ENCODE results near the gene UNC45A. TPM values are rescaled to one million over a fixed set of nuclear protein-coding genes. Genes with fewer than 3 reads are reported as not detected.

Gene UNC45A
- polyA plus RNA-seq, 1 experiment, result 63.3 TPM

- TF ChIP-seq, protein P1, sequence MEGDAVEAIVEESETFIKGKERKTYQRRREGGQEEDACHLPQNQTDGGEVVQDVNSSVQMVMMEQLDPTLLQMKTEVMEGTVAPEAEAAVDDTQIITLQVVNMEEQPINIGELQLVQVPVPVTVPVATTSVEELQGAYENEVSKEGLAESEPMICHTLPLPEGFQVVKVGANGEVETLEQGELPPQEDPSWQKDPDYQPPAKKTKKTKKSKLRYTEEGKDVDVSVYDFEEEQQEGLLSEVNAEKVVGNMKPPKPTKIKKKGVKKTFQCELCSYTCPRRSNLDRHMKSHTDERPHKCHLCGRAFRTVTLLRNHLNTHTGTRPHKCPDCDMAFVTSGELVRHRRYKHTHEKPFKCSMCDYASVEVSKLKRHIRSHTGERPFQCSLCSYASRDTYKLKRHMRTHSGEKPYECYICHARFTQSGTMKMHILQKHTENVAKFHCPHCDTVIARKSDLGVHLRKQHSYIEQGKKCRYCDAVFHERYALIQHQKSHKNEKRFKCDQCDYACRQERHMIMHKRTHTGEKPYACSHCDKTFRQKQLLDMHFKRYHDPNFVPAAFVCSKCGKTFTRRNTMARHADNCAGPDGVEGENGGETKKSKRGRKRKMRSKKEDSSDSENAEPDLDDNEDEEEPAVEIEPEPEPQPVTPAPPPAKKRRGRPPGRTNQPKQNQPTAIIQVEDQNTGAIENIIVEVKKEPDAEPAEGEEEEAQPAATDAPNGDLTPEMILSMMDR (IDR thresholded peaks at IDR 0.05; ENCODE audit: low read depth, low read length), result no peak
- no peaks in the 10 kb centered on the region for H3K9me3 ChIP-seq (ENCODE audit: control insufficient read depth, insufficient read depth, low read length)
- ChIA-PET POLR2A (no interaction called here), CTCF (no interaction called here)
- H3K27me3 ChIP-seq (ENCODE audit: control insufficient read depth, insufficient read depth, low read length), result no peaks in the 10 kb centered on the region
- H3K4me3 ChIP-seq (ENCODE audit: low read depth, low read length), result no peak overlapping the region
- DNase-seq (ENCODE audit: low read depth, low spot score), result no peak
- H3K27ac ChIP-seq (ENCODE audit: low read depth, low read length), result no peak overlapping the region
These were observed 39.1 kb downstream of the UNC45A start for GRCh38 chr15:90974216-90974615.

DNA sequence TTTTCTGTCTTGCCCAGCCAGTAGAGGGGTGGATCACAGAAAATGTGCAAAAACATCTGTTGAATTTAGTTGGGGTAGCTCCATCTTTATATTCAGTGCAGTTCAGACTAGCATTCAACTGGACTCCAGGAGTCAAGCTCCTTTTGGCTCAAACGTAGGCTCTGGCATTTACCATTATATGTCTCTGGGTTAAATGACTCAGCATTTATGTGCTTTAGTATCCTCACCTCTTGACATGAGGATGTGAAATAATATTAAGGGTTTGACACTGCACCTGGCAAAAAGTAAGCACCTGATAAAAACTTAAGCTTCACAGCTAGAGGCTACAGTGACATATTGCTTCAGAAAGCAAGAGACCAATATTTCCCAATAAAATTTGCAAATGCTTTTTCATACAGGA lies 44.5 kb downstream of the UNC45A start:
- TF ChIP-seq, protein P1 (IDR thresholded peaks at IDR 0.05; ENCODE audit: low read depth, low read length), result no peak
- CTCF ChIA-PET, result interaction anchor here (0.8 to 4.2 kb wide), 7 partner anchors 23 to 76 kb away, joined by 3 to 50 read pairs (median 6); partner anchors contain the start of genes HDDC3, RCCD1 and UNC45A
- POLR2A ChIA-PET, result interaction anchor here (0.5 kb wide), 1 partner anchor 13 kb away, joined by 3 read pairs; no protein-coding TSS in a partner anchor
- Histone ChIP-seq H3K9me3 (ENCODE audit: control insufficient read depth, insufficient read depth, low read length) (no peaks in the 10 kb centered on the region), H3K27ac (ENCODE audit: low read depth, low read length) (no peak overlapping the region), H3K27me3 (ENCODE audit: control insufficient read depth, insufficient read depth, low read length) (no peaks in the 10 kb centered on the region), H3K4me3 (ENCODE audit: low read depth, low read length) (no peak overlapping the region)
- no peak for DNase-seq (ENCODE audit: low read depth, low spot score)

DNA sequence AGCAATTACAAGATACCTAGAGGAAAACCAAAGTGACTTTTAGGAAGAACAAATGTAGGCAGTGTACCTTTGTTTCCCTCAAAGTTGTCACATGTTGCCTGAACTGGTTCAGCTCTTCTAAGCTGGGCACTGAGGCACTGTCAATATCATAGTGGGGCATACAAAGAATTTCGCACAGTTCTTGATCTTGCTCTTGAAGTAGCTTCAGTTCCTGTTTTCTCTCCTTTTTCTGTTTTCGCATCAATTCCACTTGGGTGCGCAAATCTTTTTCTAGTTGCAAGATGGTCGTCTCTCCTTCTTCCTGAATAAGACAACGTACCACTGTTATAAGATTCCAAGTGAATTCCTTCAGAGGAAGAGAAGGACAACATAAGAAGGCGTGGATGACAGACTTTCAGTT lies 46.6 kb downstream of the UNC45A start:
- H3K27me3 ChIP-seq (ENCODE audit: control insufficient read depth, insufficient read depth, low read length), result no peaks in the 10 kb centered on the region
- ChIA-PET POLR2A (interaction anchor here (1.0 kb wide), 1 partner anchor 8 kb away, joined by 3 read pairs; no protein-coding TSS in a partner anchor), CTCF (interaction anchor here (1.4 to 1.8 kb wide), 2 partner anchors 25 to 48 kb away, joined by 3 to 14 read pairs; no protein-coding TSS in a partner anchor)
- no peak overlapping the region for H3K4me3 ChIP-seq (ENCODE audit: low read depth, low read length)
- no peak for DNase-seq (ENCODE audit: low read depth, low spot score)
- TF ChIP-seq, protein P1 (IDR thresholded peaks at IDR 0.05; ENCODE audit: low read depth, low read length), result no peak
- no peak overlapping the region for H3K27ac ChIP-seq (ENCODE audit: low read depth, low read length)
- no peaks in the 10 kb centered on the region for H3K9me3 ChIP-seq (ENCODE audit: control insufficient read depth, insufficient read depth, low read length)

DNA sequence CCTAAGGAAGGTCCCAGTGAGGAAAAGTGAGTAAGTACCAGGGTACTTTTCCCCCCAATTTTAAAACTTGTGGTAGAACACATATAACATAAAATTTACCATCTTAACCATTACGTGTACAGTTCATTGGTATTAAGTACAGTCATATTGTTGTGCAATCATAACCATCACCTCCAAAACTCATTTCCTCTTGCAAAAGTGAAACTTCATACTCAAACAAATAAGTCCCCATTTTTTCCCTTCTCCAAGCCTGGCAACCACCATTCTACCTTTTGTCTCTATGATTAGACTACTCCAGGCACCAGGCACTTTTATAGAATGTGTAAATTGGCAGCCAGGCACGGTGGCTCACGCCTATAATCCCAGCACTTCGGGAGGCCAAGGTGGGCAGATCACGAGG lies 47.0 kb downstream of the UNC45A start:
- no peak for DNase-seq (ENCODE audit: low read depth, low spot score)

More for the DNA sequence above, 47.0 kb downstream of the UNC45A start:
- Histone ChIP-seq H3K27ac (ENCODE audit: low read depth, low read length) (no peak overlapping the region), H3K27me3 (ENCODE audit: control insufficient read depth, insufficient read depth, low read length) (no peaks in the 10 kb centered on the region), H3K9me3 (ENCODE audit: control insufficient read depth, insufficient read depth, low read length) (no peaks in the 10 kb centered on the region), H3K4me3 (ENCODE audit: low read depth, low read length) (no peak overlapping the region)
- POLR2A ChIA-PET, result no interaction called here
- TF ChIP-seq, protein P1 (IDR thresholded peaks at IDR 0.05; ENCODE audit: low read depth, low read length), result no peak
- CTCF ChIA-PET, result interaction anchor here (1.3 to 7.8 kb wide), 2 partner anchors 25 to 290 kb away, joined by 4 to 70 read pairs; no protein-coding TSS in a partner anchor
